ENCODE data around the gene EZR.

DNA sequence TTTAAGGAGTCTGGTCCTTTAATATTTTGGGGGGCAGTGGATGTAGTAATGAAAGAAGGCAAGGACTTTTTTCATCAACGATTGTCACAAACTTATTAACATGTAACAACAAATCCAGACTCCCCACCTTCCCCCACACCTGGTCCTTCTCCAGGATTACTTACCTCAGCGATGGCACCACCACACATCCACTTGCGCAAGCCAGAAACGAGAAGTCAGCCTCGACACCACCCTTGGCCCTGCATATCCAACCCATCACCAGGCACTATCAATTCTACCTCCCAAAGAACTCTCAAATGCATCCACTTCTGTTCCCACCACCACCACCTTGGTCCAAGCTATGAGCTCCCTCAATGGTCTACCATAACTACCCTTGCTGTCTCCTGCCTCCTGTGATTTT lies 6.6 kb downstream of the EZR start:
- TF ChIP-seq POLR2A (IDR thresholded peaks at IDR 0.05; ENCODE audit: borderline replicate concordance, extremely low read depth, insufficient read depth, insufficient read length) (no peak), EZH2 (IDR thresholded peaks at IDR 0.05) (no peak), EGR1 (IDR thresholded peaks at IDR 0.05; ENCODE audit: low read depth) (no peak)
- TF ChIP-seq, protein P1, sequence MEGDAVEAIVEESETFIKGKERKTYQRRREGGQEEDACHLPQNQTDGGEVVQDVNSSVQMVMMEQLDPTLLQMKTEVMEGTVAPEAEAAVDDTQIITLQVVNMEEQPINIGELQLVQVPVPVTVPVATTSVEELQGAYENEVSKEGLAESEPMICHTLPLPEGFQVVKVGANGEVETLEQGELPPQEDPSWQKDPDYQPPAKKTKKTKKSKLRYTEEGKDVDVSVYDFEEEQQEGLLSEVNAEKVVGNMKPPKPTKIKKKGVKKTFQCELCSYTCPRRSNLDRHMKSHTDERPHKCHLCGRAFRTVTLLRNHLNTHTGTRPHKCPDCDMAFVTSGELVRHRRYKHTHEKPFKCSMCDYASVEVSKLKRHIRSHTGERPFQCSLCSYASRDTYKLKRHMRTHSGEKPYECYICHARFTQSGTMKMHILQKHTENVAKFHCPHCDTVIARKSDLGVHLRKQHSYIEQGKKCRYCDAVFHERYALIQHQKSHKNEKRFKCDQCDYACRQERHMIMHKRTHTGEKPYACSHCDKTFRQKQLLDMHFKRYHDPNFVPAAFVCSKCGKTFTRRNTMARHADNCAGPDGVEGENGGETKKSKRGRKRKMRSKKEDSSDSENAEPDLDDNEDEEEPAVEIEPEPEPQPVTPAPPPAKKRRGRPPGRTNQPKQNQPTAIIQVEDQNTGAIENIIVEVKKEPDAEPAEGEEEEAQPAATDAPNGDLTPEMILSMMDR (IDR thresholded peaks at IDR 0.05 in 2 of 3, conservative IDR thresholded peaks at IDR 0.05 in 1 of 3; ENCODE audit: borderline replicate concordance in 1 of 3, insufficient read depth in 1 of 3, low read depth in 2 of 3, low read length in 2 of 3) = no peak
- TF ChIP-seq, protein P2, sequence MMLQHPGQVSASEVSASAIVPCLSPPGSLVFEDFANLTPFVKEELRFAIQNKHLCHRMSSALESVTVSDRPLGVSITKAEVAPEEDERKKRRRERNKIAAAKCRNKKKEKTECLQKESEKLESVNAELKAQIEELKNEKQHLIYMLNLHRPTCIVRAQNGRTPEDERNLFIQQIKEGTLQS (IDR thresholded peaks at IDR 0.05) = no peak
- TF ChIP-seq, protein P3, sequence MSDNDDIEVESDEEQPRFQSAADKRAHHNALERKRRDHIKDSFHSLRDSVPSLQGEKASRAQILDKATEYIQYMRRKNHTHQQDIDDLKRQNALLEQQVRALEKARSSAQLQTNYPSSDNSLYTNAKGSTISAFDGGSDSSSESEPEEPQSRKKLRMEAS (IDR thresholded peaks at IDR 0.05) = no peak

Measured in HCT116 (cell line).